Measurements from ENCODE around the gene IL12RB2. TPM values are rescaled to one million over a fixed set of nuclear protein-coding genes. Genes with fewer than 3 reads are reported as not detected.

Gene IL12RB2, protein sequence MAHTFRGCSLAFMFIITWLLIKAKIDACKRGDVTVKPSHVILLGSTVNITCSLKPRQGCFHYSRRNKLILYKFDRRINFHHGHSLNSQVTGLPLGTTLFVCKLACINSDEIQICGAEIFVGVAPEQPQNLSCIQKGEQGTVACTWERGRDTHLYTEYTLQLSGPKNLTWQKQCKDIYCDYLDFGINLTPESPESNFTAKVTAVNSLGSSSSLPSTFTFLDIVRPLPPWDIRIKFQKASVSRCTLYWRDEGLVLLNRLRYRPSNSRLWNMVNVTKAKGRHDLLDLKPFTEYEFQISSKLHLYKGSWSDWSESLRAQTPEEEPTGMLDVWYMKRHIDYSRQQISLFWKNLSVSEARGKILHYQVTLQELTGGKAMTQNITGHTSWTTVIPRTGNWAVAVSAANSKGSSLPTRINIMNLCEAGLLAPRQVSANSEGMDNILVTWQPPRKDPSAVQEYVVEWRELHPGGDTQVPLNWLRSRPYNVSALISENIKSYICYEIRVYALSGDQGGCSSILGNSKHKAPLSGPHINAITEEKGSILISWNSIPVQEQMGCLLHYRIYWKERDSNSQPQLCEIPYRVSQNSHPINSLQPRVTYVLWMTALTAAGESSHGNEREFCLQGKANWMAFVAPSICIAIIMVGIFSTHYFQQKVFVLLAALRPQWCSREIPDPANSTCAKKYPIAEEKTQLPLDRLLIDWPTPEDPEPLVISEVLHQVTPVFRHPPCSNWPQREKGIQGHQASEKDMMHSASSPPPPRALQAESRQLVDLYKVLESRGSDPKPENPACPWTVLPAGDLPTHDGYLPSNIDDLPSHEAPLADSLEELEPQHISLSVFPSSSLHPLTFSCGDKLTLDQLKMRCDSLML
- 0.98 and 1.1 TPM in 2 replicates for total RNA-seq

DNA sequence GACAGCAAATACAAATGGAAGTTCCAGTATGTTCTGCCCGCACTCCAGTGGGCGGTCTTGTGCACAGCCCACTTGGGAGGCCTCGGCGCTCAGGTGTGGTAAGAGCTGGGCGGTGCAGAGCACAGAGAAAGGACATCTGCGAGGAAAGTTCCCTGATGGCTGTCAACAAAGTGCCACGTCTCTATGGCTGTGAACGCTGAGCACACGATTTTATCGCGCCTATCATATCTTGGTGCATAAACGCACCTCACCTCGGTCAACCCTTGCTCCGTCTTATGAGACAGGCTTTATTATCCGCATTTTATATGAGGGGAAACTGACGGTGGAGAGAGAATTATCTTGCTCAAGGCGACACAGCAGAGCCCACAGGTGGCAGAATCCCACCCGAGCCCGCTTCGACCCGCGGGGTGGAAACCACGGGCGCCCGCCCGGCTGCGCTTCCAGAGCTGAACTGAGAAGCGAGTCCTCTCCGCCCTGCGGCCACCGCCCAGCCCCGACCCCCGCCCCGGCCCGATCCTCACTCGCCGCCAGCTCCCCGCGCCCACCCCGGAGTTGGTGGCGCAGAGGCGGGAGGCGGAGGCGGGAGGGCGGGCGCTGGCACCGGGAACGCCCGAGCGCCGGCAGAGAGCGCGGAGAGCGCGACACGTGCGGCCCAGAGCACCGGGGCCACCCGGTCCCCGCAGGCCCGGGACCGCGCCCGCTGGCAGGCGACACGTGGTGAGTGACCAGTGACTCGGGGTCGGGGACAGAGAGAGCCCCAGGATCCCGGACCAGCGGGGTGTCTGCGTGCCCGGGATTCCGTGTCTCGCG, at the start of gene IL12RB2:
IL12RB2 (plus strand) TSS at position 623 of the 810 bp plus-strand sequence. CDS start 12,496 bp downstream, outside the sequence.
- TF ChIP-seq, protein P1, sequence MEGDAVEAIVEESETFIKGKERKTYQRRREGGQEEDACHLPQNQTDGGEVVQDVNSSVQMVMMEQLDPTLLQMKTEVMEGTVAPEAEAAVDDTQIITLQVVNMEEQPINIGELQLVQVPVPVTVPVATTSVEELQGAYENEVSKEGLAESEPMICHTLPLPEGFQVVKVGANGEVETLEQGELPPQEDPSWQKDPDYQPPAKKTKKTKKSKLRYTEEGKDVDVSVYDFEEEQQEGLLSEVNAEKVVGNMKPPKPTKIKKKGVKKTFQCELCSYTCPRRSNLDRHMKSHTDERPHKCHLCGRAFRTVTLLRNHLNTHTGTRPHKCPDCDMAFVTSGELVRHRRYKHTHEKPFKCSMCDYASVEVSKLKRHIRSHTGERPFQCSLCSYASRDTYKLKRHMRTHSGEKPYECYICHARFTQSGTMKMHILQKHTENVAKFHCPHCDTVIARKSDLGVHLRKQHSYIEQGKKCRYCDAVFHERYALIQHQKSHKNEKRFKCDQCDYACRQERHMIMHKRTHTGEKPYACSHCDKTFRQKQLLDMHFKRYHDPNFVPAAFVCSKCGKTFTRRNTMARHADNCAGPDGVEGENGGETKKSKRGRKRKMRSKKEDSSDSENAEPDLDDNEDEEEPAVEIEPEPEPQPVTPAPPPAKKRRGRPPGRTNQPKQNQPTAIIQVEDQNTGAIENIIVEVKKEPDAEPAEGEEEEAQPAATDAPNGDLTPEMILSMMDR (IDR thresholded peaks at IDR 0.05): no peak
- DNase-seq (peak; percentile 20), ATAC-seq (ENCODE audit: low read depth) (peak; percentile 65)
- Mint-ChIP-seq H3K4me3 (peak within 1 kb of the TSS; percentile 79), H3K4me1 (peaks cover 11% of the 10 kb centered on the region), H3K27ac (no peak within 1 kb of the TSS), H3K36me3 (ENCODE audit: low read depth) (no peaks in the 10 kb centered on the region), H3K27me3 (peaks cover 35% of the 10 kb centered on the region), H3K9me3 (no peaks in the 10 kb centered on the region)
- POLR2A ChIA-PET: interaction anchor here (0.6 to 0.9 kb wide), 2 partner anchors 31 to 330 kb away, joined by 3 read pairs; no protein-coding TSS in a partner anchor
- intact Hi-C loops (cut with micrococcal nuclease): loop anchor here (2.0 to 5.0 kb wide), 2 partner anchors 31 to 100 kb away; no protein-coding TSS in a partner anchor
- CTCF ChIA-PET: no interaction called here

DNA sequence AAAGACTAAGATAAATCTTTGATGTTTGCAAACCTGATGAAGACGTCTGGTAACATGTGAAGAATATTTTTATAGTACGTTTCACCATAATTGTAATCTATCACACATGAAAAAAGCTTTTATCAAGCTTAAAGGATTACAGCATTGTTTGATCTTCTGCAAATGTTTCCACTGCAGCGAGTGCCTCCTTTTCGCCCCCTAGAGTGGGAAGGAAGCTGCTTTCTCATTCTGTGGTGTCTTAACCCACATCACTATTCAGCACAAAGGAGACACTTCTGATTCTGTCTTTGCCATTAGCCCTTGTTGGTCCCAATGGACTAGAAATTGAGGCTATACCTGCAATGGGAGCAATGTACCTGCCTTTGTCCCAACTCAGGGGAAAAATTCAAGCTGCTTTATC, 46.0 kb upstream of the IL12RB2 start:
- no peak for DNase-seq
- peaks cover 2% of the 10 kb centered on the region for H3K27me3 Mint-ChIP-seq
- intact Hi-C loops (cut with micrococcal nuclease): no loop called here
- CTCF ChIA-PET: no interaction called here
- H3K36me3 Mint-ChIP-seq (ENCODE audit: low read depth): no peaks in the 10 kb centered on the region
- no peak for ATAC-seq (ENCODE audit: low read depth)
- no peaks in the 10 kb centered on the region for H3K9me3 Mint-ChIP-seq
- POLR2A ChIA-PET: no interaction called here
- H3K27ac Mint-ChIP-seq: no peak overlapping the region
- no peak overlapping the region for H3K4me3 Mint-ChIP-seq
- TF ChIP-seq, protein P1 (IDR thresholded peaks at IDR 0.05): no peak
- peaks cover 9% of the 10 kb centered on the region for H3K4me1 Mint-ChIP-seq

DNA sequence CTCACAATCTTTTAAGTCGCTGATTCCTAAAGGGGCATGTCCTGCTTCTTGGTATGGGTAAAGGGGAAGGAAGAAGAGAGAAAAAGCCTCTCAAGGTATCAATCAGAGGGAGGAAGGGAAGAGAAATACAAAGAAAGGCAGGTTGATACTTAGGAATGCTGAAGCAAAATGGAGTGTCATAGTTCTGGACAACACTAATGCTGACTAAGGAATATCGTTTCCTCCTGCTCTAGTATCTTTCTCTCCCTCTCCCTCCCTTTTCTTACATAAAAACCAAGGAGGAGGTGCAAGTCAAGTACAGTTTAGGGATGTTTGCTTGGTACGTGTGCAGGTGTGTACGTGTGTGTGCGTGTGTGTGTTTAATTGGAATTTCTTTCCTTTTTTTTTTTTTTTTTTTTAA, 44.9 kb upstream of the IL12RB2 start:
- H3K27ac Mint-ChIP-seq: no peak overlapping the region
- ChIA-PET POLR2A (no interaction called here), CTCF (no interaction called here)

DNA sequence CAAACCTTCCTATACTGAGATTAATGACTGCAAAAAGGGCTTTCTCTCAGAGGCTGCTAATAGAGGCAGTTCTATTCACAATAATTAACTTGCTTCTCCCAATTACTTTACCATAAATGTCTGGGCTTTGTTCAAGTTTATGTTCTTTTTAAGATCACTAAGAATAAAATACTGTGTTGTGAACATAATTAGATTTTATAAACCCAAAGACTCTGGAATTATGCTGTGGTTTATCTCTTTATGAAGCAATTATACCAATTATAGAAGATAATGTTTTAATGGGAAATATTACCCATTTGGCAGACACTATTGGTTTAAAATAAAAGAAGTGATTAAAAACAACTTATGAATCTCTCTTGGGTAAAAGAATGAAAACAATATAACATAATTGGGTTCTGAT, 43.5 kb upstream of the IL12RB2 start:
- TF ChIP-seq, protein P1 (IDR thresholded peaks at IDR 0.05): no peak
- Mint-ChIP-seq H3K4me1 (peaks cover 9% of the 10 kb centered on the region), H3K27me3 (peaks cover 4% of the 10 kb centered on the region), H3K9me3 (no peaks in the 10 kb centered on the region), H3K4me3 (no peak overlapping the region), H3K36me3 (ENCODE audit: low read depth) (no peaks in the 10 kb centered on the region), H3K27ac (no peak overlapping the region)
- no peak for DNase-seq
- ATAC-seq (ENCODE audit: low read depth): no peak
- POLR2A ChIA-PET: no interaction called here
- intact Hi-C loops (cut with micrococcal nuclease): no loop called here
- CTCF ChIA-PET: no interaction called here

More for the DNA sequence above, 44.9 kb upstream of the IL12RB2 start:
- no peak for ATAC-seq (ENCODE audit: low read depth)
- no peaks in the 10 kb centered on the region for H3K36me3 Mint-ChIP-seq (ENCODE audit: low read depth)
- peaks cover 2% of the 10 kb centered on the region for H3K27me3 Mint-ChIP-seq
- H3K4me1 Mint-ChIP-seq: peaks cover 9% of the 10 kb centered on the region
- intact Hi-C loops (cut with micrococcal nuclease): no loop called here
- no peak for DNase-seq
- TF ChIP-seq, protein P1 (IDR thresholded peaks at IDR 0.05): no peak
- no peak overlapping the region for H3K4me3 Mint-ChIP-seq
- no peaks in the 10 kb centered on the region for H3K9me3 Mint-ChIP-seq

Measured in activated B cell treated with CpG ODN at 0.5 μM for 24 hours (primary cell).